HG02642 (cell line): ENCODE results near the gene DUSP19.
"Not testable (repeated sequence)": the region's sequence is repeated elsewhere in the genome, so short reads cannot be mapped to it uniquely, and the experiment has no call there.

Experiments
- ATAC-seq: cut with Tn5 transposase; IDR thresholded peaks from one replicate; pipeline ENCODE4 v1.9.1; 2021; ENCODE audit warnings: mild to moderate bottlenecking; ENCODE audit not compliant: unreplicated experiment, poor library complexity

DUSP19 gene, protein sequence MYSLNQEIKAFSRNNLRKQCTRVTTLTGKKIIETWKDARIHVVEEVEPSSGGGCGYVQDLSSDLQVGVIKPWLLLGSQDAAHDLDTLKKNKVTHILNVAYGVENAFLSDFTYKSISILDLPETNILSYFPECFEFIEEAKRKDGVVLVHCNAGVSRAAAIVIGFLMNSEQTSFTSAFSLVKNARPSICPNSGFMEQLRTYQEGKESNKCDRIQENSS

DNA sequence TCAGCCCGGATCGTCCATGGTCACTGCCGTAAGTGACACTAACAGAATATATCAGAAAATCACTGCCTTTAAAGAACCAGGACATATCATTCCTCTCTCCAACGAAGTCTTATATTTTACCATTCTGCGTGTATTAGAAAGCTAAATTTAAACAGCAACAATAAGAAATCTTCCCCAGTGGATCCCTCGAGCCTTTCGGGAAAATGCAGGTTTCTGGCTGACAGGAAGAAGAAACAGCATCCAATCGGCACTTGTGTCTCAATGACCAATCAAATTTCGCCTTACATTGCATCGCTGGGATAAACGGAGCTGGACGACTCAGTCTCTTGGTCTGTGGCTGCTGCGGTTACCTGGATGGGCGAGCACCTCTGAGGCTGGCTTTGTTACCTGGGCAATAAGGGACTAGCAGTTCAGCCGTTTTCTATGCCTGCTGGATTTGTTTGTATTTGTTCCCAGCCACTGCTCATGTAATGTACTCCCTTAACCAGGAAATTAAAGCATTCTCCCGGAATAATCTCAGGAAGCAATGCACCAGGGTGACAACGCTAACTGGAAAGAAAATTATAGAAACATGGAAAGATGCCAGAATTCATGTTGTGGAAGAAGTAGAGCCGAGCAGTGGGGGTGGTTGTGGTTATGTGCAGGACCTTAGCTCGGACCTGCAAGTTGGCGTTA is at the start of gene DUSP19:
Gene DUSP19, plus strand, starts transcription at position 284 of the 675 bp plus-strand sequence. Its CDS starts 187 bp downstream, at position 471.
- ATAC-seq = peak; percentile 94

DNA sequence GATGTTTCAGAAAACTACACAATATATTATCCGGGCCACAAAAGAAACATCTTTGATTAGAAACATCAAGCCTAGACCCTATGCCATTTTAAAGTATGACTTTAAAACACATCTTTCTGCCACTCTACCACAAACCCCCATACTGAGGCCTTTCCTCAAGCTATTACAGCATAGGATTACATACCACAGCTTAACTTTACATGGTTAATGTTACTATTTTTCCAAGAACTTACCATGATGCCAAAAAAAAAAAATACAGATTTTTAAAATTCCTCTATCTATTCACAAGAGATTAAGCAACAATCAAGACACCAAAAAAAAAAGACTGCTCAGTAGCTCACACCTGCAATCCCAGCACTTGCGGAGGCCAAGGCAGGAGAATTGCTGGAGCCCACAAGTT is 49.3 kb upstream of the DUSP19 start:
- ATAC-seq = no peak

DNA sequence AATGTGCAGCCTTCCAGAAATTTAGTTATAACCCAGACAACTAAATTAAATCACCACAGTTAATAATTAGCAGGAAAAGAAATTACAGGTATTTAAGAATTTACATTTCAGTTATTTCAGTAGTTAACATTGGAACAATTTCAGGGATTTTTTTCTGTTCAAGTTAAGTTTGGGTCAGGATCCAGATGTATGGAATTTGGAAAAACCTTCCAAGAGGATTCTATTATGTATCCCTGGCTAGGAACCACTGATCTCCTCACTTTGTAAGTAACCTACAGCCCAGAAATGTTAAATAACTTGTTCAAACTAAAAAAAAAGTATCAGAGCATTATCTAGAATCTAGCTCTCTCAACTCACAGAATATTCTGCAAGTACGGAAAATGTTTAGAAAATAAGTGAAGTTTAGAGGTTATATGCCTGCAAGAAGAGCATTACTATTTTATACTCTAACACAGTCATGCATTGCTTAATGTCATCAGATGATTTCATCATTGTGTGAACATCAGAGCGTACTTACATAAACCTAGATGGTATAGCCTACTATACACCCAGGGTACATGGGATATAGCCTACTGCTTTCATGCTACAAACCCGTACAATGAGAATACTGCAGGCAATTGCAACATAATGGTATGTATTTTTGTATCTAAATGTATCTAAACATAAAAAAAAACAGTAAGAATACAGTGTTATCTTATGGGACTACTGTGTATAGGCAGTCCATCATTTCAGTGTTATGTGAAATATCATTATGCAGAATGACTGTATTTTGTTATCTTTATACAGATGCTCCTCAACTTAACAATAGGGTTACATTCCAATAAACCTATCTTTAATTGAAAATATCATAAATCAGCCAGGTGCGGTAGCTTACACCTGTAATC is 46.4 kb upstream of the DUSP19 start:
- no peak for ATAC-seq

DNA sequence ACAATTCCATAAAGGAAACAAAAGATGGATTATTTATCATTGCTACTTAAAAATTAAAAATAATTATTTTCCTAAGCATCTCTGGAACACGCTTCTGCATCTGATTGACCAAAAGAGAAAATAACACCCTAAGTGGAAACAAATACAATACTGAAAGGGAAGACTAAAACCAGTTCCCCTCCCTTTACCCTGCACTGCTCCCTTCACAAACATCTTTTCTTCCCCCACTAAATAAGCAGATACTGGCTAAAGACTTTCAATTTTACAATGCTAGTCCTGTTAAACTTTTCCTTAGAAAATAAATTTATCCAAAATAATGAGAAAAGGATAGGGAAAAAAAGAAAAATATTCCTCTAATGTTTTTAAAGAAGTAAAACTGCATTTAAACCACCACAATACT is 44.6 kb upstream of the DUSP19 start:
- ATAC-seq = no peak

DNA sequence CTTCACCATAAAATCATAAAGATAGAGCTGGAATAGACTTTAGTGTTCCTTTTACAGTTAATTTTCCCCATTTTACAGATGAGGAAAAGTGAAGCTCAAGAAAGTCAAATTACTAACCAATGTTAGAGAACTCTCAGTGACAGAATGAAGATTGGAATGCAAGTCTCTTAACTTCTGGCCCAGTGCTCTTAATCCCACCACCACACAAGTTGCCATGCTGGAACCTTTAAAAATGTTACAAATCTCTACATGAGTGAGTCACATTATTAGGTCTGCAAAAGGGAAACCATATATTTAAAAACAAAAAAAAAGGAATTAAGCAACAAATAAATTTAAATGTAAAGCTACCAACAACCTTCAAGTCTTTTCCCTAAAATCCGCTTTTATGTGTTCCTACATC is 43.7 kb upstream of the DUSP19 start:
- ATAC-seq = no peak

DNA sequence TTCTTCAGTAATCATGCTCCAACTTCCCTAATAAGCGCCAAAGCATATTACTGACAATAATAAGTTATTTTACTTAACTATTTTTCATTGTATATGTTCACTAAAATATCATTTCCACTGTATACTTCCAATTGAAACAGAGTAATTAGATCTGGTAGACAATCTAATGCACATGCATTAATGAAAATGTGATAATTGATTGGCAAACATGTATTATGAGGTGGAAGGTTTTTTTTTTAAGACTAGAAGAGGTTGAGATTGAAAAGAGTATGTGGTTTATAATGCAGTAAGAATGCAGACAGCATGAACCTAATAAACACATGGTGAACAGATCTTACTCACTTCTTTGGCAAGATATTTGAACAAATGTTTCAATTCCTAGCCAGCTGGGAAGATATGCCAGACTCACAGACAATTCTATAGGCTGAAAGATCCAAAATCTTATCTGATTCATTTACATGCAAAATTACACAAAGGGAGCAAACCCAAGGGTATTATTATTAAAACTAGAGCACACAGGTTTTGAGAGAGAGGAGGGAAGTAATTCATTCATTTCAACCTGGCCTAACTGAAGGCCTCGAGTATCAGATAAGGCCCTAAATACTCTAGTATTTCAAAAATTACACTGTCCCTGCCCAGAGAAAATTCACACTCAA is 43.1 kb upstream of the DUSP19 start:
- ATAC-seq = no peak

DNA sequence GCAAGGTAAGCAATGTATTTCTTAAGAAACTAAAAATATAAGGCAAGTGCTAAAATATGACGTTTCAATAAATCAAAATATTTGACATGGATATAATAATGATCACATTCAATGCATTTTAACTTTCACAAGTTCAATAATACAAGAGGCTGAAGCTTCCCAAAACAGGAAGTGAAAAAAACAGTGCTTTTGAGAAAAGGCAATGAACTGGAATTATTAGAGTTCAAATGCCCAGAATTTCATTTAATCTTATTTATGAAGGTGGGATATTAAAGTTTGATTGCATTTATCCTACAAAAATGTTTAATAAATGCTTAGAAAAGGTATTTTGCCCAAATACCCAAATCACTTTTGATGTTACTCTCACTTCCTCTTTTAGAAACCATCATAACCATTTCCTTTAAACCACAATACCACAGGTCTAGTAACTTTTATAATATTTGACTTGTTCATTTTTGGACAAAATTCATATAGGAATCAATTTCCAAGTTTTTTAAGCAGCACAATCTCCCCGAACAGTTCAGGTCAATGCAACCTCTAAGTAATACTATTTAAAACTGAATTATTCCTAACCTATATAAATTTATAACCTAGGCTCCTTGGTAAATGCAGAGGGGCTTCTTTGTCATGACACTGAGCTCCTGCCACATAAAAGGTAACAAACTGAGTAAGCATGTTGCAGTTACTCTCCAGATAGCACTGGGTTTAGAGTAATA is 42.4 kb upstream of the DUSP19 start:
- ATAC-seq = peak; percentile 33

DNA sequence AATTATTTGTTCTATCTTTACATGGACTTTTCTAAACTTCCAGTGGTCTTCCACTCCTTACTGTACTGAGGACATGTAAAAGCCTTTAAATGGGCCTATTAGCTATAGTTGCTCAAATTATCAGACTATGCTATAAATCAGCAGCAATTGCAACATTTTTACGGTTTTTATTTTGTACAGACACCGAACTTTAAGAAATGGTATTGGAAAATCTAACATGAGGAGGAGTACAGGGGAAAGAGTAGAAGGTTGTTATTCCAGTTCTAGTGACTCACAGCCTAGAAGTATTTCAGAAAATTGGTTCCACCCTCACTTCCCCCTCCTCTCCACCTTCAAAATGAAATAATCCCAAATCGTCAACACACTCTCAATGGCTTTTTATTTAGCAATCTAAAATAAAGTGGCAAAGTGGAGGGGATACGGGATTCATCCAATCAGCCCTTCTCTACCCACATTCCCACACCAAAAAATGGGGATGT is 41.4 kb upstream of the DUSP19 start:
- no peak for ATAC-seq

DNA sequence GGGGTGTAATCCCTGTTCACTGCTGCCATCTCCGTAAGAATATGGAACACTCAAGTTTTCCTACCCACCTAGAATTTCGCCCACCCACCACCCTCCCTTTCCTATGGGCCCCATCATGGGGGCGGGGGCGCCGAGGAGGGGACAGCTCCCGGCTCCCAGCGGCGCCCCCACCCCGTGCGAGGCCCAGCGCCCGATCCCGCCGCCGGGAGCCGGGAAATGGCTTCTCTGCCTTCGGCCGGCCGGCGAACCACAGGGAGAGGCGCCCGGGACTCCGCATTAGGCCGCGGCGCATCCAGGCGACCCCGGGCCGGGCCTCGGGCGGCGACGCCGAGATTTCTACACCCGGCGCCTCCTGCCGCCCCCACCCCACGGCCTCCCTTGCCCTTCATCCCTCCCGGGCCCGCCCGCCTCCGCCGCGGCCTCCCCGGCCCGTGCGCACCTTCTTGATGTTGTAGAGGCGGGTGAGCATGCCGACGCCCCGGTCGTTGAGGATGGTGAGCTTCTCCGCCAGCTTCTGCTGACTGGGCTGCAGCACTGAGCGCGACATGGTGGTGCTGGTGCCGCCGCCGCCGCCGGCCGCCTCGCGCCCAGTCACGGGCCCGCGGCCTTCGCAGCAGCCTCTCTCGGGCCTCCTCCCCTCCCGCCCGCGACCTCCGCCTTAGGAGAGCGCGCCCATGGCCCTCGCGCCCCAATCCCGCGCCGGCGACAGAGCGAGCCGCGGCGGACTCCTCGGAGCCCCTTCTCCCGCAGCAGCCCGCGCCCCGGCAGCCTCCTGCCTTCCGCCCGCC is 40.8 kb upstream of the DUSP19 start:
- ATAC-seq = peak; percentile 51

DNA sequence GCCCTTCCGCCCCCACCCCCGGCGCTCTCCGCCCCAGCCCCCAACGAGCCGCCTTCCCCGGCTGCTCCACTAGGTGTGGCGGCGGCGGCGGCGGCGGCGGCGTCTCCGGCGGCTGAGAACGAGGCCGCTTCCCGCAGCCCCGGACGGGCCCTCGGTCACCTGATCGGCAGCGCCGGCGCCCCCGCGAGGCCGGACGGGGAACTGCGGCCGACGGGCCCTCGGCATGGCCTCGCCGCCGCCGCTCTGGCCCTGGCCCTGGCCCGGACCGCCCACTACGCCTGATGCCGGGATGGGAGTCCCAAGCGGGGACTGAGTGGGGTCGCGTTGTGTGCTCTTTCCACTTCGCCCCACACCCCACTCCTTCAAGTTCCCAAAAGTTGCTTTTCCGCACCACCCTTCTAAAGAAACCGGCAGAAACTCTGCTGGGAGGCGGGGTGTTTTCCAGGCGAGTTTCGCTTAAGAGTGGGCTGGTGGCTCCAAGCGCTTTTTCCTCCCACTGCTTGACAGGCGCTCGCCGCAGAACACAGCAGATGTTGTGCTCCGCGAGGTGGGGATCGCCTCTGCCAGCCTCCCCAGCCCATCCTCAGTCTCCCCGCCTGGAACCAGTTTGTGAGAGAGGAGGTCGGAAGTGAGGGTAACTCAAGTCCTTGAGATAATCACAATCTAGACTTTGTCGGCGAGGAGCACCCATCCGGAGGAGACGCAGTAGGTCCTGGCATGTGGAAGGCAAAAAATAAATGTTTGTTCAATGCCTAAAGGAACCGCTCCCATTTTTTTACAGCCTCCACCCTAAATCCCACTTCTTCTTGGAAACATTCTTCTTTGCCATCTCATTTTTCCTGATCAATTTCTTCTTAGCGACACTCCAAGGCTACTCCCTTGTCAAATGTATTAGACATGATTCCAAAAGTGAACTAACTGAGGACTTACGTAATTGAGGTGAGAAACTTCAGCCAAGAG is 39.9 kb upstream of the DUSP19 start, which contains the start of gene NCKAP1:
Gene NCKAP1, minus strand, starts transcription at position 117 of the 960 bp plus-strand sequence. CDS start 358 bp downstream, outside the sequence.
- ATAC-seq = peak; percentile 89

DNA sequence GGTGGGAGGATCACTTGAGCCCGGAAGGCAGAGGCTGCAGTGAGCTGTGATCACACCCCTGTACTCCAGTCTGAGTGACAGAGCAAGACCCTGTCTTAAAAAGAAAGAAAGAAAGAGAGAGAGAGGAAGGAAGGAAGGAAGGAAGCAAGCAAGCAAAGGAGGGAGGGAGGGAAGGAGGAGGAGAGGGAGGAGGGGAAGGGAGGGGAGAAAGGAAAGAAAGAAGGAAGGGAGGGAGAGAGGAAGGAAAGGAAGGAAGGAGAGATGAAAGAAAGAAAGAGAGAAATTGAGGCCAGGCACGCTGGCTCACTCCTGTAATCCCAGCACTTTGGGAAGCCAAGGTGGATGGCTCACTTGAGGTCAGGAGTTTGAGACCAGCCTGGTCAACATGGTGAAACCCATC is 37.9 kb upstream of the DUSP19 start:
- no peak for ATAC-seq

DNA sequence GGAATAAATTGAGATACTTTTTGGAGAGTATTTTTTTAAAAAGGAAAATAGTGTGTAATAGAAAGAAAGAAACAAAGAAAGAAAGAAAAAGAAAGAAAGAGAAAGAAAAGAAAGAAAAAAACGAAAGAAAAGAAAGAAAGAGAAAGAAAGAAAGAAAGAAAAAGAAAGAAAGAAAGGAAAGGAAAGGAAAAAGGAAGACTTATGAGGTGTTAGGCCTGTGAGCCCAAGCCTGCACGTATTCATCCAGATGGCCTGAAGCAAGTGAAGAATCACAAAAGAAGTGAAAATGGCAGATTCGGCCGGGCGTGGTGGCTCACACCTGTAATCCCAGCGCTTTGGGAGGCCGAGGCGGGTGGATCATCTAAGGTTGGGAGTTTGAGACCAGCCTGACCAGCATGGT is 35.0 kb upstream of the DUSP19 start:
- not testable (repeated sequence) for ATAC-seq

DNA sequence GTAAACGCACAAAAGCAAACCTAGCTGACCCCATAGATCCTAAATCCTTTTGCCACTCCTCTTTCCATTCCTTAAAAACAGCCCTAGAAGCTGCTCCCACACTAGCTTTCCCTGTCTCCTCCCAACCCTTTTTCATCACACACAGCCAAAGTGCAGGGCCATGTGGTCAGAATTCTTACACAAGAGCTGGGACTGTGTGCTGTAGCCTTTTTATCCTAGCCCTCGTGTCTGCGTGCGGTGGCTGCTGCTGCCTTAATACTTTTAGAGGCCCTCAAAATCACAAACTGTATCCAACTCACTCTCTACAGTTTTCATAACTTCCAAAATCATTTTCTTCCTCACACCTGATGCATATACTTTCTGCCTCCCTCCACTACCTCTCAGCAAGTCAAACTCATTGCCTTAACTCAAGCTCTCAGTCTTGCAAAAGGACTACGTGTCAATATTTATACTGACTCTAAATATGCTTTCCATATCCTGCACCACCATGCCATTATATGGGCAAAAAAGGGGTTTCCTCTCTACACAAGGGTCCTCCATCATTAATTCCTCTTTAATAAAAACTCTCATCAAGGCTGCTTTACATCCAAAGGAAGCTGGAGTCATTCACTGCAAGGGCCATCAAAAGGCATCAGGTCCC is 30.9 kb upstream of the DUSP19 start:
- ATAC-seq = not testable (repeated sequence)

DNA sequence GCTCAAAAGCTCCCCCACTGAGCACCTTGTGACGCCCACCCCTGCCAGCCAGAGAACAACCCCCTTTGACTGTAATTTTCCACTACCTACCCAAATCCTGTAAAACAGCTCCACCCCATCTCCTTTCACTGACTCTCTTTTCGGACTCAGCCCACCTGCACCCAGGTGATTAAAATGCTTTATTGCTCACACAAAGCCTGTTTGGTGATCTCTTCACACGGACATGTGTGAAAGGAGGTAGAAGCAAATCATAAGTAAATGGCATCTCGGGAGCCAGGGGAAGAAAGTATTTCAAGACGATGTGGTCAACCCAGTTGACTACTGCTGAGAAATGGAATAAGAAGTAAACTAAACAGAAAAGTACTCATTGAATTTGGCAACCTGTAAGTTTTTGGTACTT is 29.1 kb upstream of the DUSP19 start:
- ATAC-seq = no peak

DNA sequence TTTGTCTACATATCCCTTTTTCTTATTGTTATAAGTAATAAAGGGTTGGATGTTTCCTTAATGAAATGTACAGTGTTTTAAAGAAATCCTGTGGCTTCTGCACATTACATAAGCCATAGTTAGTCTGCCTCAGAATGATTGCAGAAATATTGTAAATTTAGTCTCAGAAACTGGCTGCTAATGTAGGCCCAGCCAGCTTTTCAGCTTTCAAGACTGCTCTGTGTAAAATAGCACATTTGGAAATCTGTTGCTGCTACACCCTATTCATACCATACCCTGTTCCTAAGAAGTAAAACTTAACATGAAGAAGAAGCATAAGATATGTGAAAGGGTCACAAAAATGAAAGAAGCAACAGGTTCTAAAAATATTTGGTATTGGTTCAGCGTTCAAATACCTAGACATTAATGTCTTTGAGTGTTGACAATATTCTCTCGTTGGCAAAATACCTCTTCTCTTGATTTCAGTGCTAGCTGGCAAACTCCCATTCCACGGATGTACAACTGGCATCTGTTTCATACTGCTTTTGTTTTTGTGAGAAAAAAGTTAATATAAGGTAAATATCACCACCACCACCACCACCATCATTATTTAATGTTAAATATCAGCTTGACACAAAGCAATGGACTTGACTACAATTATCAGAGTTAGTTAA is 21.1 kb upstream of the DUSP19 start:
- peak; percentile 45 for ATAC-seq

DNA sequence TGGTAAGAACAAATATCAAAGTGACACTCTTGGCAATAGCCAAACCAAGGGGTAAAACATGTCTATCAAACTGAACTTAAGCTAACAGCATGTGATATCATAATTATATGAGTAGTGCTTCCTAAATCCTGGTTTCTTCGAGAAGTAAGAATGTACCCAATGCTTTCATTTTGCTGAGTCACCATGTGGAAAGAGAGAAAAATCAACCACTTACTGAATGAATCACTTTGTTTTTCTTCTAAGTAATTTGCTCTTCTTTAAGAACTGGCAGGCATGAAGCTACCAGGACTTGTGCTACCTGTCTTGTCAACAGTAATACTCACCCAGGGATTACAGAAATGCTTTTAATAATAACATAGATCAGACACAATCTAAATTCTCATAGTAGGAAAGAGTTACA is 19.0 kb upstream of the DUSP19 start:
- no peak for ATAC-seq
